ENCODE measurements around the gene THSD4. TPM values are rescaled to one million over a fixed set of nuclear protein-coding genes. Genes with fewer than 3 reads are reported as not detected.

Gene THSD4
- polyA plus RNA-seq, 1 donor from 2014 or later, result 0.46 TPM

- no peak overlapping the region for H2AFZ ChIP-seq (ENCODE audit: low read depth, low read length)
- no peak overlapping the region for H3K4me2 ChIP-seq (ENCODE audit: low read length)
- H3K9ac ChIP-seq (ENCODE audit: low read length), result no peak overlapping the region
- H3K4me3 ChIP-seq (ENCODE audit: low read length), result no peak overlapping the region
- H3K27ac ChIP-seq (ENCODE audit: low read length), result no peak overlapping the region
- H3K79me2 ChIP-seq (replicated peaks; ENCODE audit: insufficient read depth, low read length), result no peaks in the 10 kb centered on the region
- no peak for TF ChIP-seq SMC3 (conservative IDR thresholded peaks at IDR 0.05; ENCODE audit: poor library complexity)
- TF ChIP-seq POLR2AphosphoS5 (IDR thresholded peaks at IDR 0.05), result no peak
- TF ChIP-seq REST (IDR thresholded peaks at IDR 0.05; ENCODE audit: borderline replicate concordance), result no peak
- TF ChIP-seq MXI1 (conservative IDR thresholded peaks at IDR 0.05; ENCODE audit: poor library complexity, severe bottlenecking), result no peak
- no peak for TF ChIP-seq RAD21 (conservative IDR thresholded peaks at IDR 0.05)
- no peak for TF ChIP-seq TAF1 (IDR thresholded peaks at IDR 0.05; ENCODE audit: low read depth)
- no peak for TF ChIP-seq EZH2 (IDR thresholded peaks at IDR 0.05; ENCODE audit: borderline replicate concordance, insufficient read depth, low read length, poor library complexity, severe bottlenecking)
- TF ChIP-seq CTCF (IDR thresholded peaks at IDR 0.05; ENCODE audit: poor library complexity, severe bottlenecking), result no peak
- TF ChIP-seq EP300 (conservative IDR thresholded peaks at IDR 0.05; ENCODE audit: poor library complexity, severe bottlenecking), result no peak
- no peaks in the 10 kb centered on the region for H3K9me2 ChIP-seq (ENCODE audit: insufficient read depth, low read length)
- no peaks in the 10 kb centered on the region for H3F3A ChIP-seq (ENCODE audit: insufficient read depth, low read length, poor library complexity, severe bottlenecking)
- H4K20me1 ChIP-seq (ENCODE audit: insufficient read depth), result no peaks in the 10 kb centered on the region
- no peaks in the 10 kb centered on the region for H3K36me3 ChIP-seq (ENCODE audit: insufficient read depth, low read length)
- H3K27me3 ChIP-seq (ENCODE audit: insufficient read depth, low read depth, low read length), result no peaks in the 10 kb centered on the region
- no peaks in the 10 kb centered on the region for H3K9me3 ChIP-seq (ENCODE audit: low read length)
Measured at GRCh38 chr15:71592203-71592602, 476.9 kb downstream of the THSD4 start.

- Histone ChIP-seq H3K4me3 (ENCODE audit: low read length) (no peak overlapping the region), H2AFZ (ENCODE audit: low read depth, low read length) (no peak overlapping the region), H3K4me2 (ENCODE audit: low read length) (no peak overlapping the region), H3K79me2 (replicated peaks; ENCODE audit: insufficient read depth, low read length) (no peaks in the 10 kb centered on the region), H3F3A (ENCODE audit: insufficient read depth, low read length, poor library complexity, severe bottlenecking) (no peaks in the 10 kb centered on the region), H3K9me3 (ENCODE audit: low read length) (no peaks in the 10 kb centered on the region), H3K9me2 (ENCODE audit: insufficient read depth, low read length) (no peaks in the 10 kb centered on the region), H3K27ac (ENCODE audit: low read length) (no peak overlapping the region), H3K9ac (ENCODE audit: low read length) (no peak overlapping the region), H3K27me3 (ENCODE audit: insufficient read depth, low read depth, low read length) (no peaks in the 10 kb centered on the region), H4K20me1 (ENCODE audit: insufficient read depth) (no peaks in the 10 kb centered on the region), H3K36me3 (ENCODE audit: insufficient read depth, low read length) (no peaks in the 10 kb centered on the region)
- no peak for TF ChIP-seq EZH2 (IDR thresholded peaks at IDR 0.05; ENCODE audit: borderline replicate concordance, insufficient read depth, low read length, poor library complexity, severe bottlenecking)
- no peak for TF ChIP-seq EP300 (conservative IDR thresholded peaks at IDR 0.05; ENCODE audit: poor library complexity, severe bottlenecking)
- no peak for TF ChIP-seq REST (IDR thresholded peaks at IDR 0.05; ENCODE audit: borderline replicate concordance)
- TF ChIP-seq SMC3 (conservative IDR thresholded peaks at IDR 0.05; ENCODE audit: poor library complexity), result no peak
- TF ChIP-seq MXI1 (conservative IDR thresholded peaks at IDR 0.05; ENCODE audit: poor library complexity, severe bottlenecking), result no peak
- no peak for TF ChIP-seq RAD21 (conservative IDR thresholded peaks at IDR 0.05)
- TF ChIP-seq CTCF (IDR thresholded peaks at IDR 0.05; ENCODE audit: poor library complexity, severe bottlenecking), result no peak
- no peak for TF ChIP-seq TAF1 (IDR thresholded peaks at IDR 0.05; ENCODE audit: low read depth)
- no peak for TF ChIP-seq POLR2AphosphoS5 (IDR thresholded peaks at IDR 0.05)
Measured at GRCh38 chr15:71595846-71596553, 480.7 kb downstream of the THSD4 start.

Data from neural cell (in vitro differentiated cells).